Endothelial cell of umbilical vein (primary cell): ENCODE measurements around the gene ALDOA. TPM values are rescaled to one million over a fixed set of nuclear protein-coding genes. Genes with fewer than 3 reads are reported as not detected.

ENCODE experiments used
- BruUV-seq: library from RNA; stranded (reverse); fragments of 400-500 nt; replicated peaks from 2 replicates; lab custom pipeline; 2021; lab: Mats Ljungman, UMichigan
- CTCF ChIA-PET: fragments of 300-600, 350-600 bp; sonication (Branson Sonifier 250); formaldehyde crosslinking; loops from one replicate; lab custom pipeline; 2021; ENCODE audit warnings: antibody characterized with exemption, inconsistent platforms; lab: Charles Lee
- POLR2A ChIA-PET: fragments of 300-600, 350-600 bp; sonication (Branson Sonifier 250); formaldehyde crosslinking; loops from one replicate; lab custom pipeline; 2021; ENCODE audit warnings: antibody characterized with exemption, inconsistent platforms; lab: Charles Lee
- DNase-seq: peaks from one replicate; pipeline ENCODE4 v3.0.0-alpha.2; 2011; ENCODE audit warnings: low read depth, low spot score
- FAIRE-seq: peaks from 2 replicates; lab custom pipeline; 2011; peaks lifted over from hg19 to GRCh38; lab: Jason Lieb, UNC
- H2AFZ ChIP-seq: 2 replicates; pipeline ENCODE4 v1.6.0; 2012; ENCODE audit warnings: low read depth, low read length, control low read depth, inconsistent platforms
- H3K27ac ChIP-seq: 2 replicates; pipeline ENCODE4 v1.5.1; 2011; ENCODE audit warnings: low read depth, mild to moderate bottlenecking, control low read depth, low read length, moderate library complexity; ENCODE audit not compliant: insufficient read depth
- H3K27me3 ChIP-seq, 2 experiments: 2 replicates each; pipeline versions ENCODE4 v1.6.0 to v1.6.1; 2011; ENCODE audit warnings: low read length in 2 of 2, mixed read lengths in 1 of 2; ENCODE audit not compliant: control insufficient read depth in 2 of 2, insufficient read depth in 2 of 2
- H3K36me3 ChIP-seq, 2 experiments: 2 replicates in 1 of 2; 3 replicates in 1 of 2; pipeline ENCODE4 v1.5.1; 2011; ENCODE audit warnings: low read length in 2 of 2, mild to moderate bottlenecking in 1 of 2, moderate library complexity in 1 of 2; ENCODE audit not compliant: control insufficient read depth in 2 of 2, insufficient read depth in 2 of 2; ENCODE audit errors: extremely low read depth in 1 of 2
- H3K4me1 ChIP-seq: 3 replicates; pipeline ENCODE4 v1.5.1; 2011; ENCODE audit warnings: mild to moderate bottlenecking, low read length; ENCODE audit not compliant: control insufficient read depth, insufficient read depth; ENCODE audit errors: extremely low read depth
- H3K4me2 ChIP-seq: 2 replicates; pipeline ENCODE4 v1.6.1; 2011; ENCODE audit warnings: low read length, control low read depth, mixed read lengths; ENCODE audit not compliant: insufficient read depth
- H3K4me3 ChIP-seq, 3 experiments: fragments of 200-600 bp in 1 of 3; sonication (generic), shearing (Covaris generic) in 1 of 3; replicated peaks in 1 of 3; 2 replicates each; pipeline ENCODE4 v1.5.1; 2011 to 2016; ENCODE audit warnings: control low read depth in 3 of 3, low read length in 3 of 3, mild to moderate bottlenecking in 2 of 3, inconsistent platforms in 1 of 3, low read depth in 1 of 3, moderate library complexity in 1 of 3; ENCODE audit not compliant: insufficient read depth in 1 of 3
- H3K79me2 ChIP-seq: 2 replicates; pipeline ENCODE4 v1.6.0; 2012; ENCODE audit warnings: low read length, inconsistent platforms; ENCODE audit not compliant: control insufficient read depth, insufficient read depth
- H3K9ac ChIP-seq: replicated peaks from 2 replicates; pipeline ENCODE3; 2011; ENCODE audit warnings: low read length, control low read depth; ENCODE audit not compliant: insufficient read depth; ENCODE audit errors: extremely low read depth
- H3K9me1 ChIP-seq: replicated peaks from 3 replicates; pipeline ENCODE4 v1.6.0; 2011; ENCODE audit warnings: mild to moderate bottlenecking, low read length; ENCODE audit not compliant: control insufficient read depth, insufficient read depth; ENCODE audit errors: extremely low read depth
- H3K9me3 ChIP-seq: replicated peaks from 2 replicates; pipeline ENCODE4 v1.5.1; 2012; ENCODE audit warnings: low read length, inconsistent platforms; ENCODE audit not compliant: control insufficient read depth, insufficient read depth
- H4K20me1 ChIP-seq: replicated peaks from 2 replicates; pipeline ENCODE3; 2011; ENCODE audit warnings: mild to moderate bottlenecking, low read length; ENCODE audit not compliant: control insufficient read depth, insufficient read depth; ENCODE audit errors: extremely low read depth
- EZH2 ChIP-seq: IDR thresholded peaks from 2 replicates; pipeline ENCODE4 v1.6.1; 2012; ENCODE audit warnings: borderline replicate concordance, low read depth, mild to moderate bottlenecking, moderate library complexity, low read length, inconsistent platforms; ENCODE audit not compliant: severe bottlenecking
- FOS ChIP-seq: IDR thresholded peaks from 2 replicates; pipeline ENCODE4 v1.6.1; 2011; ENCODE audit warnings: mild to moderate bottlenecking, low read length, moderate library complexity, borderline replicate concordance; ENCODE audit not compliant: insufficient read depth
- GATA2 ChIP-seq: IDR thresholded peaks from 2 replicates; pipeline ENCODE4 v1.7.0; 2011; ENCODE audit warnings: low read depth, mild to moderate bottlenecking, moderate library complexity, mixed read lengths, low read length; ENCODE audit not compliant: insufficient read length, insufficient read depth
- JUN ChIP-seq: IDR thresholded peaks from 2 replicates; pipeline ENCODE4 v1.6.1; 2011; ENCODE audit warnings: borderline replicate concordance, low read depth; ENCODE audit not compliant: insufficient read length, insufficient read depth
- MYC ChIP-seq: IDR thresholded peaks from one replicate; pipeline ENCODE4 v1.6.1; 2011; ENCODE audit warnings: mild to moderate bottlenecking, low read depth, low read length
- POLR2A ChIP-seq: IDR thresholded peaks from 2 replicates; pipeline ENCODE4 v1.6.1; 2012; ENCODE audit warnings: low read depth, mild to moderate bottlenecking, control low read depth, low read length
- POLR2AphosphoS5 ChIP-seq: IDR thresholded peaks from 2 replicates; pipeline ENCODE4 v1.6.1; 2012; ENCODE audit warnings: low read depth, mild to moderate bottlenecking, control low read depth, low read length, moderate library complexity; ENCODE audit not compliant: insufficient read depth
- dilution Hi-C: fragments of 300-500 bp; cut with MboI; formaldehyde crosslinking; loops from one replicate; pipeline ENCODE4 v1.15.0; 2019; ENCODE audit warnings: low sequenced_read_pairs; ENCODE audit not compliant: extremely low pct_ligation_motif_present
- intact Hi-C: fragments of 100-400 bp; cut with micrococcal nuclease; formaldehyde crosslinking; loops from one replicate; pipeline ENCODE4 v1.10.0; 2022
- polyA plus RNA-seq, 4 experiments: library from polyadenylated mRNA; depleted of rRNA in 3 of 4; stranded (reverse) in 3 of 4; unstranded in 1 of 4; fragments of >200 nt; gene quantifications; 2 replicates each; pipeline versions ENCODE4 v1.2.1 to v1.2.3, GENCODE V29; 2011 to 2012; ENCODE audit warnings: missing spikeins in 1 of 4
- total RNA-seq: library from RNA; stranded (reverse); gene quantifications from 2 replicates; pipeline ENCODE4 v1.2.3, GENCODE V29; 2021
- TF ChIP-seq, protein P1 (sequence below): IDR thresholded peaks from 2 replicates; pipeline ENCODE4 v1.6.1; 2011; ENCODE audit not compliant: insufficient read depth, insufficient read length
- TF ChIP-seq, protein P2 (sequence below), 2 donors: IDR thresholded peaks; 1 replicate in 1 of 2; 2 replicates in 1 of 2; pipeline ENCODE4 v1.5.1; 2011; ENCODE audit warnings: low read length in 2 of 2, mild to moderate bottlenecking in 2 of 2, moderate library complexity in 2 of 2, control low read depth in 1 of 2, inconsistent platforms in 1 of 2, low read depth in 1 of 2; ENCODE audit not compliant: insufficient read depth in 1 of 2; ENCODE audit errors: extremely low read depth in 1 of 2

The ALDOA gene
- total and polyA plus RNA-seq, 2 donors (not counting 3 experiments of a cell fraction or from before 2014, with no cell fraction given): 871 to 1,114 TPM

GRCh38 chr16:30068333-30068732 is 2.8 kb downstream of the ALDOA start:
- peaks cover 24 to 42% of the 10 kb centered on the region in 2 experiments for H3K36me3 ChIP-seq
- BruUV-seq: no TSS peak
- POLR2A ChIA-PET: no interaction called here
- no peaks in the 10 kb centered on the region for H4K20me1 ChIP-seq
- intact Hi-C loops (no loop called here), dilution Hi-C loops (no loop called here)
- no peak overlapping the region for H2AFZ ChIP-seq
- TF ChIP-seq GATA2 (no peak), MYC (no peak), EZH2 (no peak), FOS (no peak), POLR2AphosphoS5 (no peak), JUN (no peak), POLR2A (no peak)
- TF ChIP-seq, protein P1, sequence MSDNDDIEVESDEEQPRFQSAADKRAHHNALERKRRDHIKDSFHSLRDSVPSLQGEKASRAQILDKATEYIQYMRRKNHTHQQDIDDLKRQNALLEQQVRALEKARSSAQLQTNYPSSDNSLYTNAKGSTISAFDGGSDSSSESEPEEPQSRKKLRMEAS: no peak
- TF ChIP-seq, protein P2, sequence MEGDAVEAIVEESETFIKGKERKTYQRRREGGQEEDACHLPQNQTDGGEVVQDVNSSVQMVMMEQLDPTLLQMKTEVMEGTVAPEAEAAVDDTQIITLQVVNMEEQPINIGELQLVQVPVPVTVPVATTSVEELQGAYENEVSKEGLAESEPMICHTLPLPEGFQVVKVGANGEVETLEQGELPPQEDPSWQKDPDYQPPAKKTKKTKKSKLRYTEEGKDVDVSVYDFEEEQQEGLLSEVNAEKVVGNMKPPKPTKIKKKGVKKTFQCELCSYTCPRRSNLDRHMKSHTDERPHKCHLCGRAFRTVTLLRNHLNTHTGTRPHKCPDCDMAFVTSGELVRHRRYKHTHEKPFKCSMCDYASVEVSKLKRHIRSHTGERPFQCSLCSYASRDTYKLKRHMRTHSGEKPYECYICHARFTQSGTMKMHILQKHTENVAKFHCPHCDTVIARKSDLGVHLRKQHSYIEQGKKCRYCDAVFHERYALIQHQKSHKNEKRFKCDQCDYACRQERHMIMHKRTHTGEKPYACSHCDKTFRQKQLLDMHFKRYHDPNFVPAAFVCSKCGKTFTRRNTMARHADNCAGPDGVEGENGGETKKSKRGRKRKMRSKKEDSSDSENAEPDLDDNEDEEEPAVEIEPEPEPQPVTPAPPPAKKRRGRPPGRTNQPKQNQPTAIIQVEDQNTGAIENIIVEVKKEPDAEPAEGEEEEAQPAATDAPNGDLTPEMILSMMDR (IDR thresholded peaks at IDR 0.05; ENCODE audit: extremely low read depth in 1 of 2, insufficient read depth in 1 of 2, low read depth in 1 of 2, low read length in 2 of 2): no peak
- peaks cover 46% of the 10 kb centered on the region for H3K79me2 ChIP-seq
- H3K4me3 ChIP-seq: no peak overlapping the region
- H3K27ac ChIP-seq: no peak overlapping the region
- no peak overlapping the region for H3K4me2 ChIP-seq
- H3K9ac ChIP-seq: no peak overlapping the region
- no peaks in the 10 kb centered on the region for H3K27me3 ChIP-seq
- DNase-seq (no peak), FAIRE-seq (no peak)
- CTCF ChIA-PET: interaction anchor here (1.6 to 1.8 kb wide), 2 partner anchors 13 to 24 kb away, joined by 5 to 9 read pairs; partner anchors contain the start of gene TBX6
- no peaks in the 10 kb centered on the region for H3K9me3 ChIP-seq
- H3K4me1 ChIP-seq: peaks cover 28% of the 10 kb centered on the region
- no peaks in the 10 kb centered on the region for H3K9me1 ChIP-seq
